CD4-positive, alpha-beta T cell treated with Interleukin-6 at 100 ng/mL for 8 hours (primary cell): ENCODE results near the gene PRSS56.

ENCODE experiments used
- DNase-seq: peaks from one replicate; pipeline ENCODE4 v3.0.0-alpha.2; 2020; ENCODE audit warnings: mixed read lengths, low spot score

The PRSS56 gene

GRCh38 chr2:232573042-232573441 is 52.9 kb downstream of the PRSS56 start:
- no peak for DNase-seq

GRCh38 chr2:232573771-232574435 is 53.7 kb downstream of the PRSS56 start:
- DNase-seq: no peak

- DNase-seq: no peak
Observed at GRCh38 chr2:232574674-232575403, 54.7 kb downstream of the PRSS56 start.
